Measurements from ENCODE around the gene NUDT14.

NUDT14 gene

GRCh38 chr14:105148604-105149145, 32.4 kb downstream of the NUDT14 start (continued):
- TF ChIP-seq PRDM1 (tag by site-specific recombination; IDR thresholded peaks at IDR 0.05): no peak
- no peak for TF ChIP-seq HOXA7 (CRISPR knock-in tag; IDR thresholded peaks at IDR 0.05; ENCODE audit: borderline replicate concordance)

DNA sequence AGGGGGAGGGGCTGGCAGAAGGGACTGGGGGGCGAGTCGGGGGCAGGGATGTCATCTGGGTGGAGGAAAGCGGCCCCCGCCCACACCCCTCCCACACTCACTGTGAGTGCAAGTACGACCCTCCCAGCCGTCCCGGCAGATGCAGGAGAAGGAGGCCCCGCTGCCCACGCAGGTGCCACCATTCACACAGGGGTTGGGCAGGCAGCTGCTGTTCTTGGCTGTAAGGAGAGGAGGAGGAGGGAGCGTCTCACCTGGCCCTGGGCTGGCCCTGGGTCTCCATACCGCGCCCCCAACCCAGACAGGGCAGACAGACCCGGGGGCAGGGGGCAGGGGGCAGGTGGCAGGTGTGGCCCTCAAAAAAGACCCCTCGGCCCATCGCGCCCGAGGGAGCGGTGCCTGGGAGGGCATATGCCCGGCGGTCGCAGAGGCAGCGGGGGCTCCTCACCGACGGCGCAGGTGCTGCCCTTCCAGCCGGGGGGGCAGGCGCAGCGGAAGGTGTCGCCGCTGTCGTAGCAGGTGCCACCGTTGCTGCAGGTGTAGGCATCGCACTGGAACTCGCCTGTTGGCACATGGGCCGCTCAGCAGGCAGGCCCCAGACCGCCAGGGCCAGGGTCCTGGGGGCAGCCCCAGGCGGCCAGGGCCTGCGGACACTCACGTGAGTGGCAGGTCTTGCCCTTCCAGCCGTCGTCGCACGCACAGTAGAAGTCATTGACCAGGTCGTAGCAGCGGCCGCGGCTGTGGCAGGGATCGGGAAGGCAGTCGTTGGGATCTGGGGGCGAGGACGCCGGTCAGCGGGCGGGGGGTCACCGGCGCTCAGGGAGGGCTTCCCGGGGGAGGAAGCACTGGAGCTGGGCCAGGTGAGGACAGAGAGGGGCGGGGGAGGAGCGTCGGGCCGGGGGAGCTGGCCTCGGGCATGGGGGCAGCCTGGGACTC, 33.2 kb downstream of the NUDT14 start:
- POLR2A ChIA-PET: no interaction called here
- Histone ChIP-seq H3K36me3 (ENCODE audit: control insufficient read depth in 2 of 2, insufficient read depth in 1 of 2, low read length in 2 of 2) (peaks cover 0 to 78% of the 10 kb centered on the region in 2 experiments; a peak in 1 of 3 replicates), H3K27ac (ENCODE audit: extremely low read depth, low read depth, low read length) (no peak overlapping the region), H3K4me3 (ENCODE audit: low read depth, low read length) (no peak overlapping the region), H3K4me1 (ENCODE audit: control insufficient read depth, insufficient read depth, low read length) (no peaks in the 10 kb centered on the region), H3K9me3 (ENCODE audit: control insufficient read depth, insufficient read depth, low read depth, low read length) (no peaks in the 10 kb centered on the region)
- CTCF ChIA-PET: no interaction called here
- TF ChIP-seq ZNF600 (tag by site-specific recombination; IDR thresholded peaks at IDR 0.05): no peak
- TF ChIP-seq EGR2 (tag by site-specific recombination; IDR thresholded peaks at IDR 0.05; ENCODE audit: low read depth): peak; percentile 50
- TF ChIP-seq SCRT1 (tag by site-specific recombination; IDR thresholded peaks at IDR 0.05; ENCODE audit: borderline replicate concordance): no peak
- TF ChIP-seq ZBTB26 (tag by site-specific recombination; optimal IDR thresholded peaks at IDR 0.05): no peak
- TF ChIP-seq BCL11B (tag by site-specific recombination; IDR thresholded peaks at IDR 0.05; ENCODE audit: low read depth): 0 out of 2 replicates have a peak, but pooled peaks have one; percentile 22
- peak; percentile 76 for TF ChIP-seq ZFHX2 (tag by site-specific recombination; conservative IDR thresholded peaks at IDR 0.05)
- TF ChIP-seq BCL11A (tag by site-specific recombination; IDR thresholded peaks at IDR 0.05; ENCODE audit: low read depth): 0 out of 2 replicates have a peak, but pooled peaks have one; percentile 19
- no peak for TF ChIP-seq ZNF610 (tag by site-specific recombination; IDR thresholded peaks at IDR 0.05; ENCODE audit: borderline replicate concordance)
- no peak for TF ChIP-seq ZNF645 (tag by site-specific recombination; IDR thresholded peaks at IDR 0.05)

- CTCF ChIA-PET: no interaction called here
- Histone ChIP-seq H3K4me1 (ENCODE audit: control insufficient read depth, insufficient read depth, low read length) (no peaks in the 10 kb centered on the region), H3K36me3 (ENCODE audit: control insufficient read depth in 2 of 2, insufficient read depth in 1 of 2, low read length in 2 of 2) (peaks cover 0 to 78% of the 10 kb centered on the region in 2 experiments; a peak in 1 of 3 replicates), H3K4me3 (ENCODE audit: low read depth, low read length) (no peak overlapping the region), H3K27ac (ENCODE audit: extremely low read depth, low read depth, low read length) (no peak overlapping the region), H3K9me3 (ENCODE audit: control insufficient read depth, insufficient read depth, low read depth, low read length) (no peaks in the 10 kb centered on the region)
- TF ChIP-seq ZNF132 (tag by site-specific recombination; IDR thresholded peaks at IDR 0.05; ENCODE audit: borderline replicate concordance): no peak
- TF ChIP-seq GLIS2 (tag by site-specific recombination; IDR thresholded peaks at IDR 0.05): 0 out of 2 replicates have a peak, but pooled peaks have one; percentile 43
- no peak for TF ChIP-seq ZNF639 (tag by site-specific recombination; IDR thresholded peaks at IDR 0.05)
- no peak for TF ChIP-seq ZNF624 (tag by site-specific recombination; IDR thresholded peaks at IDR 0.05)
- TF ChIP-seq ZNF248 (tag by site-specific recombination; IDR thresholded peaks at IDR 0.05): no peak
- POLR2A ChIA-PET: no interaction called here
Measured at GRCh38 chr14:105146976-105147635, 34.0 kb downstream of the NUDT14 start.

Data from HEK293 (cell line).